Measurements from ENCODE around the gene BCORL1. TPM values are rescaled to one million over a fixed set of nuclear protein-coding genes. Genes with fewer than 3 reads are reported as not detected.

Gene BCORL1
- total RNA-seq, 1 donor from 2014 or later, result 1.7 TPM

DNA sequence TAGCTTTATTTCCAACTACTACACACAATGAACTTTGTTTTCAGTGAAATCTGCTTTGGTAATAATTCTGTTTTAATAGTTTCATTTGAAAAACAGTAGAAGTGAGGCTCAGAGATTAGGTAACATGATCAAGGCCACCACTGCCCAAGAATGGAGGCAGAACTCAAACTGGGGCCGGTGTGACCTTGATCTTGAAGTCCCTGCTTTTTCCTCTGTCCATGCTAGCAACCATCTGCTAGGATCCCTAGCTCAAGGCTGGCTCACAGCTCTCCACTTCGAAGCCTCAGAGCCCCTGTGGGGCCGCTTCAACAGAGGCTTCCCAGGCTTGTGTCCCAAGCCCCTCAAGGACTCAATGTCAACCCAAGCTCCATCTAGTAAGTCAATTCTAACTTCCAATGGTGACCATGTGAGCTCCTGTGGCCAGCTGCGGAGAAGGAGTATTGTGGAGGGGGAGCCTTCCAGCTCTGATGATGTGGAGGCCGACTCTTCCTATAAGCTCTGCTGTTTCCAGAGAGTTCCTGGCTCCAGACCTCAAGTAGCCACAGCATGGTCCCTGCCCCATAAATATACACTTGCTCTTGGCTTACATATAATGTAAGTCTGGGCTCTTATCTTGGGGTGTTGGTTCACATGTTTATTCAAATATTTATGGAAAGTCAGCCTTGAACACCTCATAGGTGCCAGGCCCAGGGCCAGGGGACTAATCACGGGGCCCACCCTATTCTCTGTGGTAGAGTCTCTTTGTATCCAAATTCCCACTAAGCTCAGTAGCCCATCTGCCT, 113.0 kb downstream of the BCORL1 start:
- TF ChIP-seq, protein P1, sequence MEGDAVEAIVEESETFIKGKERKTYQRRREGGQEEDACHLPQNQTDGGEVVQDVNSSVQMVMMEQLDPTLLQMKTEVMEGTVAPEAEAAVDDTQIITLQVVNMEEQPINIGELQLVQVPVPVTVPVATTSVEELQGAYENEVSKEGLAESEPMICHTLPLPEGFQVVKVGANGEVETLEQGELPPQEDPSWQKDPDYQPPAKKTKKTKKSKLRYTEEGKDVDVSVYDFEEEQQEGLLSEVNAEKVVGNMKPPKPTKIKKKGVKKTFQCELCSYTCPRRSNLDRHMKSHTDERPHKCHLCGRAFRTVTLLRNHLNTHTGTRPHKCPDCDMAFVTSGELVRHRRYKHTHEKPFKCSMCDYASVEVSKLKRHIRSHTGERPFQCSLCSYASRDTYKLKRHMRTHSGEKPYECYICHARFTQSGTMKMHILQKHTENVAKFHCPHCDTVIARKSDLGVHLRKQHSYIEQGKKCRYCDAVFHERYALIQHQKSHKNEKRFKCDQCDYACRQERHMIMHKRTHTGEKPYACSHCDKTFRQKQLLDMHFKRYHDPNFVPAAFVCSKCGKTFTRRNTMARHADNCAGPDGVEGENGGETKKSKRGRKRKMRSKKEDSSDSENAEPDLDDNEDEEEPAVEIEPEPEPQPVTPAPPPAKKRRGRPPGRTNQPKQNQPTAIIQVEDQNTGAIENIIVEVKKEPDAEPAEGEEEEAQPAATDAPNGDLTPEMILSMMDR (conservative IDR thresholded peaks at IDR 0.05; ENCODE audit: low read depth, low read length), result no peak
- no peak for DNase-seq (ENCODE audit: low read depth)
- no peak overlapping the region for H3K4me3 ChIP-seq (ENCODE audit: low read depth, low read length)

DNA sequence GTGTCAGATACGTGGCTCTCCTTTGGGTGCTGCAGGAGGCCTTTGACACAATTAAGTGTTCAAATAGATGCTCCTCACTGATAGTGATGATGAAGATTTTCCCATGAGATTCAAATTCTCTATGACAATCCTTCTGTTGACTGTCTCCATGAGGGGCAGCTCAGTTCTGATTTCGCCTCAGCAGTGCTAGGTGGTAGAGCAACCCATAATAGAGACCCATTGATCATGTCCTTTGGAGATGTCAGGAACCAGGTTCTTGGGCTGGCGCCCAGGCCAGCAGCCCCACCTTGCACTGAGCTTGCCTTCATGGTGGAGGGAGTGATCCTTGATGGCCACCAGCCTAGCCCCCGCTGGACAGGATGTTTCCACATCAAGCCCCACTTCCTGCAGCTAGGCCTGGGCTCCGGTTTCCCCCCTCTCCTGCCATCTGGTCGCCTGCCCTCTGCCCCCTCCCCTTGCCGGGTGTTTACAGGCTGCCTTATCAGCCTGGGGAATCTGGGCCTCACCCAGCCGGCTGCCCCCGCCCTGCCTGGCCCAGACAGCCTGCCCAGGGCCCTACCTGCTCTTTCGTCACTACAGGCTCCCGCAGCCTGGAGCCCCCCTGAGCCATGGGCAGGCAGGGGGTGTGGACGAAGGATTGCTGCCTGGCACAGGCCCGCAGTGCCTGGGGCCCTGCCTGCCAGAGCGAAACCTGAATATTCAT, 115.2 kb downstream of the BCORL1 start:
- no peak overlapping the region for H3K4me3 ChIP-seq (ENCODE audit: low read depth, low read length)
- TF ChIP-seq, protein P1 (conservative IDR thresholded peaks at IDR 0.05; ENCODE audit: low read depth, low read length), result no peak
- no peak for DNase-seq (ENCODE audit: low read depth)

DNA sequence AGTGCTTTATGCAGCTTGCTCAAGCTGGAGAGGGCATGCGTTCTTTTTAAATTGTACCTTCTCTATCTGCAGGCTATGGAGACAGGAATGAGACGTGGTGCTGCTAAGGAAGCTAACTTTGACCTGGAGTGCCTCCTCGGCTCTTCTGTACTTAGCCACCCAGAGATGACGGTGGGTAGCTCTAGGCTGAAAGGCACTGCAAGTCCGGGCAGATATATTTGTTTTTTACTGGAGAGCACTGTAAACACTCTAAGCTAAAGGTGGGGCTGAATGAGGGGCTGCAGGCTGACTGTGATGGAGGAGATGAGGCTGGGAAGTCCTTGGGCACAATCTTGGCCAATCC, 115.7 kb downstream of the BCORL1 start:
- DNase-seq (ENCODE audit: low read depth), result no peak
- TF ChIP-seq, protein P1 (conservative IDR thresholded peaks at IDR 0.05; ENCODE audit: low read depth, low read length), result no peak
- no peak overlapping the region for H3K4me3 ChIP-seq (ENCODE audit: low read depth, low read length)

DNA sequence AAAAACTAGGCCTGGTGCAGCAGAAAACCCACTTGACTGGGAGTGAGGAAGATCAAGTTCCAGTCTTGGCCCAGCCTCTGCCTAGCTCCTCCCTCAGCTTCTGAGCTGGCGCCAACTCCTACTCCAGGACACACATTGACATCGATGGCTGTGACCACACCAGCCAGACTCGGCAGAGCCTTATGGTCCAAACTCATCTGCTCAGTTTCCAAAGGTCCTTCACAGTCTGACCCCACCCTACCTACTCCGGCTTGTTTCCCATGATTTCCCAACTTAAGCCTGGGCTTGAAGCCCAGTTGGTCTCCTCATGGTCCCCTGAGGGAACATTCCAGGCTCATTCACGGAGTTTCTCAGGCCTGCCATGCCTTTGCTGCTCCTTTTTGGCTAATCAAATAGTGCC, 117.7 kb downstream of the BCORL1 start:
- no peak for DNase-seq (ENCODE audit: low read depth)
- TF ChIP-seq, protein P1 (conservative IDR thresholded peaks at IDR 0.05; ENCODE audit: low read depth, low read length), result no peak

DNA sequence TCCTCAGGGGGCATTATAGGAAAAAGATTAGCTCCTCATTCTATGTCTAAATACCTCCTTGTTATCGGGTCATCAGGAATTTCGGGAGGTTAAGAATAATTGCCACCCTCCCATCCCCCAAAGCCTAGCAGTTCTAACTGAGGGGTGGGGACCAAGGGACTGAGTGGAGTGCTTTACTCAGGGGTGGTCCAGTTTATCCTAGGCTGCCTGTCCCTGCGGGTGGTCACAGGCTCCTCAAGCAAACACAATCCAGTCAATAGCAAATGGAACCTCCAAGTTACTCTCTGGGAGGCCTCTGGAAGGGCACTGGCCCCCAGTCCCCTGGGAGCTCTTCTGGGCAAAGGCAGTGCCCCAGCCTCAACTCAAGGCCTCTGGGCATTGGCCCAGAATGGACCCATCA, 121.2 kb downstream of the BCORL1 start:
- TF ChIP-seq, protein P1 (conservative IDR thresholded peaks at IDR 0.05; ENCODE audit: low read depth, low read length), result no peak
- no peak for DNase-seq (ENCODE audit: low read depth)
- no peak overlapping the region for H3K4me3 ChIP-seq (ENCODE audit: low read depth, low read length)

More for the DNA sequence above, 117.7 kb downstream of the BCORL1 start:
- H3K4me3 ChIP-seq (ENCODE audit: low read depth, low read length), result no peak overlapping the region

DNA sequence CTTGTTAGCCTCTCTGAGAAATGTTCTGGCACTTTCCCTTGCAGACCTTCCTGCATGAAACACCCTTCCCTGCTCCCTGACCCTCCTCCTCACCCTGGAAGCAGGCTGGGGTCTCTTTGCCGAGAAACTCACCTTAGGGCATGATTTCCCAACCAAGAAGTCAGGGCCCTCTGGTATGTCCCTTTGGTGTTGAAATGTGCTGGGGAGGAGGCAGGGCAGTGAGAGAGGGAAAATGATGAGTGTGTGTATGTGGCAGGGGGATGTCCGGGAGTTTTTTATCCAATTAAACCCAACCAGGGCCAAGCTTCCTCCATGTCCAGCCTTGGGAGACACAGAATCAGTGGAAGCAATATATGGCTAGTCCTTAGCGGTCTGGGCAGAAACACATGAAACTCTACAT, 122.8 kb downstream of the BCORL1 start:
- H3K4me3 ChIP-seq (ENCODE audit: low read depth, low read length), result no peak overlapping the region
- no peak for DNase-seq (ENCODE audit: low read depth)
- TF ChIP-seq, protein P1 (conservative IDR thresholded peaks at IDR 0.05; ENCODE audit: low read depth, low read length), result no peak
